Activated T-helper 1 cell treated with Interleukin-2 at 50 U/mL for 16 hours (primary cell): ENCODE results near the gene CHN2.

ENCODE experiments used
- DNase-seq: peaks from one replicate; pipeline ENCODE4 v3.0.0-alpha.2; 2020; ENCODE audit warnings: low read depth

Gene CHN2

GRCh38 chr7:29432721-29433120 lies 238.1 kb downstream of the CHN2 start:
- DNase-seq, result no peak

GRCh38 chr7:29434380-29434768 lies 239.8 kb downstream of the CHN2 start:
- DNase-seq, result no peak

- DNase-seq, result no peak
Observed at GRCh38 chr7:29435167-29435566, 240.6 kb downstream of the CHN2 start.

- no peak for DNase-seq
Observed at GRCh38 chr7:29435902-29436301, 241.3 kb downstream of the CHN2 start.

GRCh38 chr7:29442146-29442545 lies 247.6 kb downstream of the CHN2 start:
- no peak for DNase-seq

GRCh38 chr7:29443552-29443951 lies 249.0 kb downstream of the CHN2 start:
- no peak for DNase-seq

GRCh38 chr7:29444267-29444666 lies 249.7 kb downstream of the CHN2 start:
- DNase-seq, result no peak

- DNase-seq, result no peak
Observed at GRCh38 chr7:29445736-29446135, 251.2 kb downstream of the CHN2 start.

GRCh38 chr7:29447828-29448227 lies 253.3 kb downstream of the CHN2 start:
- no peak for DNase-seq

GRCh38 chr7:29449569-29450260 lies 255.1 kb downstream of the CHN2 start:
- DNase-seq, result no peak

GRCh38 chr7:29453021-29453420 lies 258.4 kb downstream of the CHN2 start:
- DNase-seq, result no peak

GRCh38 chr7:29454464-29454863 lies 259.9 kb downstream of the CHN2 start:
- no peak for DNase-seq

GRCh38 chr7:29454899-29455451 lies 260.4 kb downstream of the CHN2 start:
- DNase-seq, result no peak

GRCh38 chr7:29457141-29457561 lies 262.6 kb downstream of the CHN2 start:
- DNase-seq, result no peak

GRCh38 chr7:29457565-29458011 lies 263.0 kb downstream of the CHN2 start:
- DNase-seq, result no peak

- no peak for DNase-seq
Observed at GRCh38 chr7:29458933-29459332, 264.4 kb downstream of the CHN2 start.

- DNase-seq, result no peak
Observed at GRCh38 chr7:29459589-29459988, 265.0 kb downstream of the CHN2 start.

- no peak for DNase-seq
Observed at GRCh38 chr7:29461996-29462395, 267.4 kb downstream of the CHN2 start.

- DNase-seq, result no peak
Observed at GRCh38 chr7:29463504-29464158, 269.1 kb downstream of the CHN2 start.

GRCh38 chr7:29464753-29465152 lies 270.2 kb downstream of the CHN2 start:
- DNase-seq, result no peak

- DNase-seq, result no peak
Observed at GRCh38 chr7:29467193-29467926, 272.8 kb downstream of the CHN2 start.

- no peak for DNase-seq
Observed at GRCh38 chr7:29468196-29468595, 273.6 kb downstream of the CHN2 start.

GRCh38 chr7:29469281-29469680 lies 274.7 kb downstream of the CHN2 start:
- no peak for DNase-seq
